GDM1 (cell line): ENCODE results near the gene CKS1B.
A peak's percentile ranks its signal among the peaks of the same experiment; 100 is the strongest.

ENCODE experiments used
- DNase-seq: peaks from one replicate; lab custom pipeline; 2025; lab: John Stamatoyannopoulos, UW

The CKS1B gene

GRCh38 chr1:154974102-154974807, at the start of gene CKS1B:
Gene CKS1B (plus strand): TSS chr1:154974681. CDS start chr1:154974746, 65 bp downstream.
- DNase-seq = peak; percentile 99

- peak; percentile 74 for DNase-seq
Observed at GRCh38 chr1:154925335-154926170, 48.9 kb upstream of the CKS1B start.

GRCh38 chr1:154926201-154926600, 48.3 kb upstream of the CKS1B start:
- no peak for DNase-seq

GRCh38 chr1:154931940-154932487, 42.5 kb upstream of the CKS1B start:
- DNase-seq = no peak

- DNase-seq = no peak
Observed at GRCh38 chr1:154934358-154934948, 40.0 kb upstream of the CKS1B start.

- no peak for DNase-seq
Observed at GRCh38 chr1:154935749-154936554, 38.5 kb upstream of the CKS1B start.

- DNase-seq = peak; percentile 92
Observed at GRCh38 chr1:154936555-154937084, 37.9 kb upstream of the CKS1B start, which contains the start of gene PMVK. Gene PMVK (minus strand): TSS chr1:154936719. CDS start chr1:154936685, 34 bp downstream.

- DNase-seq = peak; percentile 85
Observed at GRCh38 chr1:154937085-154937987, 37.1 kb upstream of the CKS1B start.

- no peak for DNase-seq
Observed at GRCh38 chr1:154937988-154938386, 36.5 kb upstream of the CKS1B start.

GRCh38 chr1:154938604-154939399, 35.7 kb upstream of the CKS1B start:
- DNase-seq = no peak

- no peak for DNase-seq
Observed at GRCh38 chr1:154940213-154940560, 34.3 kb upstream of the CKS1B start.

GRCh38 chr1:154940651-154941194, 33.8 kb upstream of the CKS1B start:
- no peak for DNase-seq

GRCh38 chr1:154941333-154942013, 33.0 kb upstream of the CKS1B start:
- no peak for DNase-seq

- peak; percentile 42 for DNase-seq
Observed at GRCh38 chr1:154943649-154944400, 30.7 kb upstream of the CKS1B start.

GRCh38 chr1:154944401-154945159, 29.9 kb upstream of the CKS1B start:
- DNase-seq = no peak

GRCh38 chr1:154945160-154945961, 29.1 kb upstream of the CKS1B start:
- DNase-seq = no peak
